HG02973 (cell line): Measurements from ENCODE around the gene PDCD1.
A peak's percentile ranks its signal among the peaks of the same experiment; 100 is the strongest.

Experiments
- ATAC-seq: cut with Tn5 transposase; IDR thresholded peaks from one replicate; pipeline ENCODE4 v1.9.1; 2021; ENCODE audit warnings: moderate library complexity; ENCODE audit not compliant: unreplicated experiment

PDCD1 gene

DNA sequence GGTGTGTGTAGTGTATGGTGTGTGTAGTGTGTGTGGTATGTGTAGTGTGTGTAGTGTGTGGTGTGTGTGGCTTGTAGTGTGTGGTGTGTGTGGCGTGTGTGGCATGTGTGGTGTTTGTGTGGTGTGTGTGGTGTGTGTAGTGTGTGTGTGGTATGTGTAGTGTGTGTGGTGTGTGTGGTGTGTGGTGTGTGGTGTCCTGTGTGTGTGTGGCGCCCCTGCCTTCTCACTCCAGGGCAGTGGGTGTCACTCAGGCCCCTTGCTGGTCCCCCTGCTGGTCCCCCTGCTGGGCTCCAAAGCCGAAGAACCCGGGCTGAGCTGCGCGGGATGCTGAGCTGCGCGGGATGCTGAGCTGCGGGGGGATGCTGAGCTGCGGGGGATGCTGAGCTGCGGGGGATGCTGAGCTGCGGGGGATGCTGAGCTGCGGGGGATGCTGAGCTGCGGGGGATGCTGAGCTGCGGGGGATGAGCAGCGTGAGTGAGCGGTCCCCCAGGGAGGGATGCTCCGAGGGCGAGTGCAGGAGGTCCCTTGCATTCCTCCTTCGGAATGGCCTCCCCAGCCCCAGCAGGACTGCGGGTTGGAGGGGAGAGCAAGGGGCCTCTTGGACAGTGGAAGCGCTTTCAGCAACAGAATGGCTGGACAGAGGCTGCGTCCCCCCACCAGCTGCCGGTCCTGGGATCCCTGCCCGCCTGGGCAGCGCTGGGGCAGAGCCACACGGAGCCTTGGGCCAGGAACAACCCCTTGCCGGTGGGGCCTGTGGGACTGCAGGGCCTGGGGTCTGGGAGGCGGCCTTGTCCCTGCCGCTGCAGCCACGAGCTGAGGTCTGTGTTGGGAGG is 7.5 kb upstream of the PDCD1 start:
- ATAC-seq, result no peak

DNA sequence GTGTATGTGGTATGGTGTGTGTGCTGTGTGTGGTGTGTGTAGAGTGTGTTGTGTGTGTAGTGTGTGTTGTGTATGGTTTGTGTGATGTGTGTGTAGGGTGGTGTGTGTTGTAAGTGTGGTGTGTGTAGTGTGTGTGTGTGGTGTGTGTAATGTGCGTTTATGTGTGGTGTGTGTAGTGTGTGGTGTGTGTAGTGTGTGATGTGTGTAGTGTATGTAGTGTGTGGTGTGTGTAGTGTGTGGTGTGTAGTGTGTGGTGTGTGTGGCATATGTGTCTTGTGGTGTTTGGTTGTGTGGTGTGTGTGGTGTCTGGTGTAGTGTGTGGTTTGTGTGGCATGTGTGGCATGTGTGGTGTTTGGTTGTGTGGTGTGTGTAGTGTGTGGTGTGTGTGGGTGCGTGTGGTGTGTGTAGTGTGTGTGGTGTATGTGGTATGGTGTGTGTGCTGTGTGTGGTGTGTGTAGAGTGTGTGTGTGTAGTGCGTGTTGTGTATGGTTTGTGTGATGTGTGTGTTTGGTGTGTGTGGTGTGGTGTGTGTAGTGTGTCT is 6.8 kb upstream of the PDCD1 start:
- no peak for ATAC-seq

DNA sequence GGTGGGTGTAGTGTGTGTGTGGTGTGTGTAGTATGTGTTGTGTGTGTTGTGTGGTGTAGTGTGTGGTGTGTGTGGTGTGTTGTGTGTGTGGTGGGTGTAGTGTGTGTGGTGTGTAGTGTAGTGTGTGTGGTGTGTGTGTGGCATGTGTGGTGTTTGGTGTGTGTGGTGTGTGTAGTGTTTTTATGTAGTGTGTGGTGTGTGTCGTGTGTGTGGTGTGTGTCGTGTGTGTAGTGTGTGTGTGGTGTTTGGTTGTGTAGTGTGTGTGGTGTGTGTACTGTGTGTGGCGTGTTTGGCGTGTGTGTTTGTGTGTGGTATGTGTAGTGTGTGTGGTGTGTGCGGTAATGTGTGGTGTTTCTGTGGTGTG is 6.1 kb upstream of the PDCD1 start:
- no peak for ATAC-seq

DNA sequence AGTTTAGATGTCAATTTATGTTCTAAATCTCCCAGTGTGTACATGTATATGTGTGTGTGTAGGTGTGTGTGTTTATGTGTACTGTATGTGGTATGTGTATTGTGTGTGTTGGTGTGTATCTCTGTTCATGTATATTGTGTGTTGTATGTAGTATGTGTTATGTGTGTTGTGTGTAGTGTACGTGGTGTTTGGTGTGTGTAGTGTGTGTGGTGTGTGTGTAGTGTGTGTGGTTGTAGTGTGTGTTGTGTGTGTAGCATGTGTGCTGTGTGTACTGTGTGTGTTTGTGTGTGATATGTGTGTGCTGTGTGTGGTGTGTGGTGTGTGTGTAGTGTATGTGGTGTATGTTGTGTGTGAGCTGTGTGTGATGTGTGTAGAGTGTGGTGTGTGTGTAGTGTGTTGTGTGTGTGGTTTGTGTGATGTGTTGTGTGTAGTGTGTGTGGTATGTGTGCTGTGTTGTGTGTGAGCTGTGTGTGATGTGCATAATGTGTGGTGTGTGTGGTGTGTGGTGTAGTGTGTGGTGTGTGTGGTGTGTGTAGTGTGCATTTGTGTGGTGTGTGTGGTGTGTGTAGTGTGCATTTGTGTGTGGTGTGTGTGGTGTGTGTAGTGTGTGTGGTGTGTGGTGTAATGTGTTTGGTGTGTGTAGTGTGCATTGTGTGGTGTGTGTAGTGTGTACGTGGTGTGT is 5.6 kb upstream of the PDCD1 start:
- no peak for ATAC-seq

DNA sequence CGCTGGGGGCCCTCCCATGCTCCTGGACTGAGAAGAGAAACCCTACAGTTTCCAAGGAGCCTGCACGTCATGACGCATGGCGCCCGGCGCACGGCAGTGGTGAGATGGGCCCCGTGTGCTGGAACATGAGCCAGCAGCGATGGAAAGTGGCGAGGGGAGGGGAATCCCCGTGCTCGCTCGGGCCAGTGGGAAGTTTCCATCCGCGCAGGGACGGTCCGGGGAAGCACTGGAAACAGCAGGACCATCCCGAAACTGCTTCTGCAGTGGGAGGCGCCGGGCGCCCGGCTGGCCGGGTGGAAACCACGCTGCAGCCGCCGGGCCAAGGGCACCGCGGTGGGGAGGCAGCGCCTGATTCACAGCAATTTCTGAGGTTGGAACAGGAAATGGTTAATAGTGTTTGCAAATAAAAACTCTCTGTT is 4.9 kb upstream of the PDCD1 start:
- no peak for ATAC-seq

DNA sequence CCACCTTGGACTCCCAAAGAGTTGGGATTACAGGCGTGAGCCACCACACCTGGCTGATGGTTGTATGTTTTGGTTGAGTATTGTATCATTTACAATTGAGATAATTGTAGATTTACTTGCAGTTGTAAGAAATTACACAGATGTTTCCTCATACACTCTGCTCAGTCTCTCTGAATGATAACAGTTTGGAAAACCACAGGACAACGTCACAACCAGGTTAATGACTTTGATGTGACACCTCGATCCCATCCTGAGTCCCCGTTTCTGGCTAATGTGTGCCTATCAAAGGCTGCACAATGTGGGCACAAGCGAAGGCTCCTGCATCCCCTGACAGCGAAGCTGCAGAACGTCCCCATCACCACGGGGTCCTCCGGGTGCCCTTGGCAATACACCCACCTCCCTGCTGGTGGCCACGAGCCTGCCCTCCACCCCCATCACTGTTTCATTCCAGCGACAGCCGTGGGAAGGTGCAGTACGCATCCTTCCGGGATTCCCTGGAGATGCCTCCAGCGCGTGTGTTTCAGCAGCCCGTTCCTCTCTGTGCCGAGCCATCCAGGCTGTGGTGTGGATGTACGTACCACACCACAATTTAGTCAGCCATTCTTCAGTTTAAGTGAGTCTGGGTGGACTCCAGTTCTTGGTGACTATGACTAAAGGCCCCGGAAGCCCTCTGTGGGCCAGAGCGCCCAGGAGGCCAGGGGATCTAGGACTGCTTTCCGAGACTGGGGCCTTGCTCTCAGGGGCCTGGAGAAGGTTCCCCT is 4.3 kb upstream of the PDCD1 start:
- ATAC-seq, result no peak

DNA sequence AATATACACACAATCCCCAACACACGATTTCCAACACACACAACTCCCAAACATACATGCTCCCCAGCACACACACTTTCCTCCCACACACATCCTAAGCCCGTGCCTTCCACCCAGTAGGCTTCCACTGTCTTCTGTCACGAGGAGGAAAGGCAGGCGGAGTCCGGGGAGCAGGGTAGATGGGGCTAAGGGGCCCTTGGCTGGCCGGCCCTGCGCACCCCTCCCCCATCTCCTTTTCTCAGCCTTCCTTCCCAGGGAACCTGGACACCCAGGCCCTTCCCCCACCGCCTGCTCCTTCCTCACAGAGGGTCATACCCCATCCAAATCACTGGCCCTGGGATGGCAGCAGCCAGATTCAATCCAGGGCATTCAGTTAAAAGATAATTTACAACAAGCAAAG is 3.4 kb upstream of the PDCD1 start:
- ATAC-seq, result no peak

DNA sequence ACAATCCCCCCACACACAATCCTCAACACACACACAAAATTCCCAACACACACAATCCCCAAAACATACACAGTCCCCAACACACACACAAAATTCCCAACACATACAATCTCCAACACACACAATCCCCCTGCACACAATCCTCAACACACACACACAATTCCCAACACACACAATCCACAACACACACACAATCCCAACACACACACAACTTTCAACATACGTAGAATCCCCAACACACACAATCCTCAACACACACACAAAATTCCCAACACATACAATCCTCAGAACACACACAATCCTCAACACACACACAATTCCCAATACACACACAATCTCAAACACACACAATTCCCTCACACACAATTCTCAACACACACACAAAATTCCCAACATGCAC is 2.6 kb upstream of the PDCD1 start:
- ATAC-seq, result no peak

DNA sequence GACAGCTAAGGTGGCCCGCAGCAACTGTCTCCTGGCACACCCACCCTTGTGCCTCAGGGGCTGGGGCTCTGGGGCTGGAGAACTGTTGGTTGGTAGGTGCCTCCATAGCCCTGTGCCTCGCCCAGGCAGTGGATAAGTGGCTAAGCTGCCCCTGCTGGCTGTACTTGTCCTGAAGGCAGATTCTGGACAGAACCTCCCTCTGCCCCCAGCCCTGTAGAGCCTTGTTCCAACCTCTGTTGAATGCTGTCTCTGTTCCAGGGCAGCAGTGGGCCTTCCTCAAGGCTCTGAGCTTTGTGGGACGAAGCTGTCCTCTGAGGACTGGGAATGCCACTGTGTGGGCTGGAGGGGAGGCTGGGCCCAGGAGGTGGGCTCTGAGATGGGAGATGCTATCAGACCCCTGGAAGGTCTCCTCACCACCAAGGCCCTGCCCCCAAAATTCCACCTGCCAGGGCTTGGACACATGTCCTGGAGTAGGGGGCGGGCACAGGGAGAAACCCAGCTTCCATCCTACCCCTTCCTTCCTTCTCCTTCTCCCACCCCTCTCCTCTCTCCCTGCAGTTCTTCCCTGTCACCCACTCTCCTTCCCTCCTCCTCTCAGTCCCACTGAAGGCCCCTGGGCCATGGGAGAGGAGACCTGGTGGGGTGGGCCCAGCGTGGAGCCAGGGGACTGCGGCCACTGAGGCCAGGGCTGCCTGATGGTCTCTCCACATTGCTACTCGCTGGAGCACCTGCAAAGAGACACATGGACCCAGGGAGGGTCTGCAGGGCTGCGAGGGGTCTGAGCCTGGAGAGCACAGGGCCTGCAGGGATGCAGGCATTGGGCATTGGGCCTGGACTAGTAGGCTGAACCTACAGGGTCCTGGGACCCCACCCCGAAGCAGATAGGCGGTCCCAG is 1.7 kb upstream of the PDCD1 start:
- ATAC-seq, result peak; percentile 7

DNA sequence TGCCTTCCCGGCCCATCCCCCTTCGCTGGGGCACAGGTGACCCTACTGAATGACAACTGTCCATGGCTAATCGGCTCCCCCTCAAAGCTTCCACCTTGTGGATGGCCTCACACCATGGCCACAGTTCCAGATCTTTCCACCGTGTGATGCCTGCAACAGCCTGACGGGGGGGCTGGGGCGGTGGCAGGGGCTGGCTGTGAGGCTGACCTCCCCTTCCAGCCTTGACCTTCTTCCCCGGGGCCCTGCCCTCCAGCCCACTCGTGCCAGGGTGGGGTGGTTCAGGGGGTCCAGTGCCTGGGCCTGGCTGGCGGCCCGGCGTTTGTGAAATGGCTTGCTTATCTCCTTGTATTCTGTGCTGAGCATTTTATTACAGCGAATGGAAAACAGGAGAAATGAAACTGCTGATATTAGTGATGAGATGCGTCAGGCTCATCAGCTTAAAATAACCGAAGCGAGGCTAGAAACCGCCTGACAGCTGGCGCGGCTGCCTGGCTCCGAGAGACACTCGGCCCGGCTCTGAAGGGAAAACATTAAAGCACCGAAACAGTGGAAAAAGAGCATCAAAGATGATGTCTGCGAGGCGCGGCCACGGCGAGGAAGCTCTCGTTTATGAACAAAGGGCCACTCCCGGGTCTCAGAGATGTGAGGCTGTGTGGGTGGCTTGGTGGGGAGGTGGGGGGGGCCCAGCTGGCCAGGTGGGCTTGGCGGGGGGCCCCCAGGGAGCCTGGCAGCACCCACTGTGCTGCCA is 916 bp upstream of the PDCD1 start:
- peak; percentile 41 for ATAC-seq

DNA sequence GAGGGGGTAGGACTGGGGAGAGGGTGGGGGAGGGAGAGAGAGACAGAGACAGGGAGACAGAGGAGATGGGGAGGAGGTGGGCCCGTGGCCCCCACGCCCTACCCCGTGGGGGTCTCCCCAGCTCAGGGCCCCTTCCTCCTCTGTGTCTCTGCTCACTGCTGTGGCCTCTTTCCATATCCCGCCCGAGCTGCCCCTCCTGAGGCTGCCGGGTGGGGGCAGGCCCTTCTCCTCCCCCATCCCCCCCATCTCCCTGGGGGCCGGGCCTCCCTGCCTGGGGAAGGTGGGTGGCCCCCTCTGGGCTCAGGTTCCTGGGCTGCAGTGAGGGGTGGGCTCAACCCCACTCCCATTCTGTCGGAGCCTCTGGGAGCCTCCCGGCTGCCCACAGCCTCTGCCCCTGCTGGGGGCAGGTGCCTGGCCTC is 332 bp upstream of the PDCD1 start:
- peak; percentile 18 for ATAC-seq

DNA sequence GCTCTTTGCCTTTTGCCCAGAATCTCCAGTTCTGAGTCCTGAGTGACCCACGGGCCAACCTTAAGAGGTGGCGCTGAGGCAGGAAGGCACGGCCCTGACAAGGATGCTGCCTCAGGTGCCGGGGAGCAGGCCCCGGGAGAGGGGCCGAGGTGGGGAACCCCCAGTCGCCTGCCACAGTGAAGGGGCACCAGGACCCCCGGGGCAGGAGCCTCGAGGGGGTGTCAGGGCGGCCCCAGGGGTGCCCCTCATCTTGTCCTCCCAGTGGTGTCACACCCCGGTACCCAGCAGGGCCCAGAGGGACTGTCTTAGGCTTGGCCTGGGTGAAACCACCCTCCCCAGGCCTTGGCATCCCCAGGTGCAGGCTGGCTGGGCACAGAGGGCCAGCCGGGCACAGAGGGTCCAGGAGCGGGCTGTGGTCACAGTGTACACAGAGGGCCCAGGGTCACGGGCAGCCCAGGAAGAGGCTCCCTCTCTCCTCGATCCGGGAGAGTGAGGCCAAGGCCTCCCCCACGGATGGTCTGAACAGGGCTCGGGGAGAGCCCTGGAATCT is 1.0 kb downstream of the PDCD1 start:
- ATAC-seq, result no peak

DNA sequence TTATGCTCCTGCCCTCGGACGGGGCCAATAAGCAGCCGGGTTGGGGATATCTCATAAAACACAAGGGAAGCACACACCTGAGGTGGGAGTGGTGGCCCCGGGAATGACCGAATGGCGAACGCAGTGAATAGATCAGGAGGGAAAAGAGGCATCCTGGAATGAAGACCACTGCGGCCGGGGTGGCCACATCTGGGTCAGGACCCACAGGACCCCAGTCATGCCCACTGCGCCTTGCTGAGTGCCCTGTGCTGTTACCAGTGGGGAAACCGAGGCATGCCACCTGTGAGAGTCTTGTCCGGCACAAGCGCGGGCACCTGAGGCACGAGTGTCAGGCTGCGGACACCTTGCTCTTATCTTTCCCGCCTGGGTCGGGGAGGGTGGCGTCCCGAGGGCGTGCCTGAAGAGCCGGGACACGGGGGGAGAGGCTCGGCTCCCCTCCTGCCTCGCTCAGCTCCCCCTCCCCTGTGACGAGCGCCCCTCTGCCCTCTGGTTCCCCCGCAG is 1.6 kb downstream of the PDCD1 start:
- ATAC-seq, result no peak

DNA sequence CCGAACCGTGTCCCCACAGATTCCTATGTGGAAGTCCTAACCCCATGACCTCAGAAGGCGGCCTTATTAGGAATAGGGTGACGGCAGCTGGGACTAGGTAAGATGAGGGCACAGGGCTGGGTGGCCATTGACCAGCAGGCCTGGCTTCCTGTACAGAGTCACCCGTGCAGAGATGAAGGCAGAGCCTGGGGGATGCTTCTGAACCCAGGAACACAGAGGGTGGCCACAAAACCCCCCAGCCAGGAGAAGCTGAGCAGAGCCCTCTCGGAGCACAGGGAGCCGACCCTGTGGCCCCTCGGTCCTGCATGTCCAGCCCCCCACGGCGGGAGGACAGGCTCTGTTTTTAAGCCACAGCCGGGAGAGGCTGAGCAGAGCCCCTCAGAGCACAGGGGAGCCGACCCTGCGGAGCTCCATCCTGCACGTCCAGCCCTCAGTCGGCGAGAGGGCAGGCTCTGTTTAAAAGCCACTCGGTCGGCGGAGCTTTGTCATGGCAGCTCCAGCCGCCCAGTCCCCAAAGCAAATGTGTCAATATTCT is 2.7 kb downstream of the PDCD1 start:
- no peak for ATAC-seq

DNA sequence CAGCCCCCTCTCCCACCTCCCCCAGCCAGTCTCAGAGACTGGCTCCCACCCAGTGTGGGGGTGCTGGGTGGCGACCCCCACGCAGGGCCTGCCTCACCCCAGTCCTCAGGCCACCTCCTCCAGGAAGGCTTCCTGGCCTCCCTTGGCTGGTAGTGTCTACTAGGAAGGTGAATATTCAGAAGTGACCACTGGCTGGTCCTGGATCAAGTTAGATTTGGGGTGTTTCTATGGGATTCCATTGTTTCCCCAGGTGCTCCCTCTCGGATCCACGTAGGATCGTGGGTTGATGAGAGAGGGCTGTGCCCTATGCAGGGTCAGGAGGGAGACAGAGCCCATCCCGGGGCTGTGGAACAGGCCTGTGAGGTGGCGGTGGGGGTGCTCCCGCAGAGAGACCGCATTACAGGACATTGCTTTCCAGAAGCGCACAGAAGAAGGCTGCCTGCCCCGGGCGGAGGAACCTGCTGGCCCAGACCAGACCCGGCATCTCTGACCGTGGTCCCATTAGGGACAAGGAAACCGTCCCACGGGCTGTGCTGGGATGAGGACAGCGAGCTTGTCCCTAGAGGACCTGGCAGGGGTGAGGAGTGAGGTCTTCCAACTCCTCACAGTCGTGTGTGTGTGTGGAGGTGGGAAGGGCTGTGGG is 3.3 kb downstream of the PDCD1 start:
- ATAC-seq, result no peak

DNA sequence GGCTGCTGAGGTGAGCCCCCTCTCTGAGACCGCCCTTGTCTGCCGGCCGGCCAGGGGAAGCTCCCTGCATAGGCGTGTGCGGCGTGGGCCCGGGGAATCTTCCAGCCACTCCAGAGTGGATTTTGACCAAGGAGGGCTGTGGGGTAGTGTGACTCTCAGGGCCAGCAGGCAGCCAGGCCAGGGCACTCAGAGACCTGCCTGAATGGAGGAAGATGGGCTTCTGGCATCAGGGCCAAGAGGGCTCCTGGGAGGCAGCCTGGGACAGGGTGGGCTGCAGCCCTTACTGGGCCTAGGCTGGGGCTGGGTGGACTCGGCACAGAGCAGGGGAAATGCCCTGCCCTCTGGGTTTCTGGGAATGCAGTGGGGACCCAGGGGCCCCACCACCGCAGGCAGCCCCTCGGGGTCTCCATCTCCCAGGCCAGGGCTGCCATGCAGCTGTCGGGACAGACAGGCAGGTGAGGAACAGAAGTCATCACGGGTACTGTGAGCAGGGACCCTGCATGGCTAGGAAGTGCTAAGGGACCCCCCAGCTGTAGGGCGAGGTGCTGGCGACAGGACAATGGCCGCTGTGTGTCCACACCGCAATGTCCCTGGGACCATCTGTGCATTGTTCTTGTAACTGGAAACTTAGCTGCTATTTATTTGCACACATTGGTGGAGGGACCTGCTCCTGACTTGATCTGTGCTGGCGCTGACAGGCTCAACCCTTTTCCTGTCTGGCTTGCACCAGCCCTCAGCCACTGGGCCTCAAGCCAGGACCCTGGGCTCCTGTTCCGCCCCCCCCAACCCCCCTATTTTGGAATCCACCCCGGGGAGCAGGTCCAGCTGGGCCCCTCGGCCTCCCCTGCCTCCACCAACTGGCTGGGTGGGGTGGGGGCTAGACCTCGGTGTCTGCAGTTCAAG is 4.1 kb downstream of the PDCD1 start:
- ATAC-seq, result no peak

DNA sequence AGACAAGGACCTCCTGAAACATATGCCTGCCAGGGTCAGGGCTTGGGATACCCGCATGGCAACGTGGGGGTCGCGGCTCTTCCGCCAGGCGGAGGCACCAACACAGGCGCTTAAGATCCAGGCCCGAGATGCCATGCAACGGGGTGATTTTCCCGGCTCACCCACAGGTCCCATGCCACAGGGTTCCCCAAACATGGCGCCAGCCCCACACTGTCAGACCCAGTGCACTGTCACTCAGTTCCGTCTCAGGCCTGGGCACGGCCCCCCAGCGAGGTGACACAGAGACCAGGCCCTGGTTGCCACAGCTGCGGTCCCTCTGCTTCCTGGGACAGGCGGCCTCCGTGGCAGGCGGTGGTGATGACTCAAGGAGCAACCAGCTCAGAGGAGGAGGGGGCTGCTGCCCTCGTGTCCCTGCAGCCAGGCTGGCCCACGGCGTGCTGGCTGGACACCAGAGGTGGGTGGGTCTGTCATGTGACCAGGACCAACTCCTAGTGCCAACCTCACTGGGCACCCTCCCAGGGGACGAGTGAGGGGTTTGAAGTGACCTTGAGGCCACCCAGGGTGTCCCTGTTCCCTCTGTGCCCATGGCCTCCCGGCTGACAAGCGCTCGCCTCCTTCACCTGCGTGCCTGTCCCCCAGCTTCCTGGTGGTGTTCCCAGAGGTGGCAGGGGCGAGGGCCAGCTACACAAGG is 4.9 kb downstream of the PDCD1 start:
- ATAC-seq, result no peak
